Endometrial microvascular endothelial cells (primary cell): ENCODE results near the gene HNF1B. TPM values are rescaled to one million over a fixed set of nuclear protein-coding genes. Genes with fewer than 3 reads are reported as not detected.
"Not testable (repeated sequence)": the region's sequence is repeated elsewhere in the genome, so short reads cannot be mapped to it uniquely, and the experiment has no call there.

Source experiments
- in situ Hi-C: cut with HindIII; loops from 2 replicates; pipeline ENCODE4 v1.10.0; 2017; ENCODE audit warnings: low sequenced_read_pairs, low pct_unique_long_range_greater_than_20kb; ENCODE audit errors: inconsistent ontology term
- total RNA-seq: library from RNA; depleted of rRNA; stranded (reverse); fragments of >200 nt; gene quantifications from one replicate; pipeline ENCODE4 v1.2.3, GENCODE V29; 2015; ENCODE audit errors: inconsistent ontology term

Gene HNF1B
- total RNA-seq: not detected

- in situ Hi-C loops: no loop called here
These were observed at the start of gene HNF1B for GRCh38 chr17:37744961-37745800. HNF1B (minus strand) TSS chr17:37745059; CDS start chr17:37744884, 175 bp downstream.

- in situ Hi-C loops: no loop called here
These were observed 47.9 kb upstream of the HNF1B start for GRCh38 chr17:37792787-37793186.

DNA sequence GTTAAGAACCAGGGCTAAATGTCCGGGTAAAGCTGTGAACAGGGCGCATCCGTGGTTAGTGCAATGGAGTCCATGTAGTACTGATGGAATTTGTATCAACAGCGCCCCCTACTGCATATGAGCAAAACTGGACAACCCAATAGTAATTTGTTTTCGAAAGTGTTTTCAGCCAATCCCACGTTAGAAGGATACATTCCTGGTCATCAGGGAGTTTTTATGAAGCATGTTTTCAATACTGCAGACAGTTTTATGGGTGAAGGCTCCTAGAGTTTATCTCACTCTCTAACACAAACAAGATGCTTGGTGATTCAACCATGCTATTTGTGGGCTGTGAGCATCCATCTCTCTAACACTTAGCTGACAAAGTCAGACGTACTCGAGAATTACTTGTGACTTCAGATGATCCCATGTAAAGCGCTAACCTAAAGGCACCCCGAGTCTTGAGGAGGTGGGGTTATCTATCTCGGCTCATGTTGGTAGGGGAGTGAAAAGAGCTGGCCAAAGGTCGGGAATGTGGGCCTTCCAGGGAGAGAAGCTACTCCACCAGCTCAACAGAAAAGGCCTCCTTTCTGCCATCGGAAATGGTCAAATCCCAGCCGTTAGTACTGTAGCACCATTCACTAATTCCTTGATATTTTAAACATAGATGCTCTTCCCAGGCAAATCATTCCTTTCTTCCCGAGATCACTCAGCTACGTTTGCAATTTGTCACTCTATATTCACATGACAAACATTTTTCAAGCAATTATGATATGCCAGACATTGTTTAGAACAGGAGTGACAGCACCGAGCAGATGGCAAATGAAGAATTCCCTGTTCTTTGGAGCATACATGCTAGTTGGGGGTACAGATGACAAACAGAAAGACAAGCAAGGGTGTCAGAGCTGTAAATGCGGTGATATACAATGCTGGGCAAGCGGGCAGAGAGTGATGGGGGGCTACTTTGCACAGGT, 46.9 kb upstream of the HNF1B start:
- in situ Hi-C loops: no loop called here

DNA sequence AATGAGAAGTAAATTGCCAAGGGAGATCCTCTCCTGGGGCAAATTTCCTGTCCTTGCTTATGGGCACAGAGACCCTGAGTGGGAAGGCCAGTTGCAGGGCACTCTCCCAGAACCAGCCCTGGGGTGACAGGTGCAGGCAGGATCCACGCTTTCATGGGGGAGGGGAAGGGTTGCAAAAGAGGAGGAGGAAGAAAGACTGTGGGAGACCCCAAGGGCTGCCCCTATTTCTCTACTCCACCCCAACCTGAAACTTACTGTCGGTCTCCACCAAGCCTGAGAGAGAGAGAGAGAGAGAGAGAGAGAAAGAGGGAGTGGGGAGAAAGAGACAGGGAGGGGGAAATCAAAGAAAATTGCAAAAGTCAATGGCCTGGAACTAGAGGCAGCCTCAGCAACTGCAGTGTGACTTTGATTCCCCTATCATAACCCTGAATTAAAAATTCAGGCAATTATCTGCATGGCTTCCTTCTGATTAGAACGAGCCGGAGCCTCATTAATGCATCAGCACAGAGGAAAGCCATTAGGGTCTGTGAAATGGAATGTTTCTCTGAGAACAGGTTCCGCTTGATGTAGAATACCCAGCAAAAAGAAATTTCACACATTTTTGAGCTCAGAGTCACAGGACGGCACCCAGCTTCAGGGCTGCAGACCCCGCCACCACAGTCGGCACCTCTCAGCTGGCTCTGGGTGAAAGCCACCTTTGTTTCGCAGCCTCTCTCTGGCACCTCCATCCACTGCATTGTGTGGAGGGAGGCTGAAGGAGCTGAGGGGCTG, 45.1 kb upstream of the HNF1B start:
- in situ Hi-C loops: no loop called here

GRCh38 chr17:37789021-37789565, 44.2 kb upstream of the HNF1B start:
- in situ Hi-C loops: no loop called here

GRCh38 chr17:37788526-37788925, 43.7 kb upstream of the HNF1B start:
- in situ Hi-C loops: no loop called here

- in situ Hi-C loops: no loop called here
These were observed 42.3 kb upstream of the HNF1B start for GRCh38 chr17:37787055-37787757.

DNA sequence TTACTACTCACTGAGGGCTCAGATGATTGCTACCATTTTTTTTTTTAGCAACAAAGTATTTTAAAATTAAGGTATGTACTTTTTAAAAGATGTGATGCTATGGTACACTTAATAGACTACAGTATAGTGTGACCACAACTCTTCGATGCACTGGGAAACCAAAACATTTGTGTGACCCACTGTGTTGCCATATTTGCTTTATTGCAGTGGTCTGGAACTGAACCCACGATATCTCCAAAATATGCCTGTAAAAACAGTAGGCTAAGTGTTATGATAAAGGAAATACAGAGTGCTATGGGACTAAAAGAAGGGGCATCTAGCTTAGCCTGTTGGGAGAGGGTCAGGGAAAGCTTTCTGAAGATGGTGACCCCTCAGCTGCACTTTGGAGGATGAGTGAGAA, 41.6 kb upstream of the HNF1B start:
- in situ Hi-C loops: no loop called here

DNA sequence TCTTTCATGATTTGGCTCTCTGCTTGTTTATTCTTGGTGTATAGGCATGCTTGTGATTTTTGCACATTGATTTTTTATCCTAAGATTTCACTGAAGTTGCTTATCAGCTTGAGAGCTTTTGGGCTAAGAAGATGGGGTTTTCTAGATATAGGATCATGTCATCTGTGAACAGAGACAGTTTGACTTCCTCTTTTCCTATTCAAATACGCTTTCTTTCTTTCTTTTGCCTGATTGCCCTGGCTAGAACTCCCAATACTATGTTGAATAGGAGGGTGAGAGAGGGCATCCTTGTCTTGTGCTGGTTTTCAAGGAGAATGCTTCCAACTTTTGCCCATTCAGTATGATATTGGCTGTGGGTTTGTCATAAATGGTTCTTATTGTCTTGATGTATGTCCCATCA, 37.6 kb upstream of the HNF1B start:
- in situ Hi-C loops: not testable (repeated sequence)

GRCh38 chr17:37781451-37781850, 36.6 kb upstream of the HNF1B start:
- in situ Hi-C loops: no loop called here

GRCh38 chr17:37779554-37779953, 34.7 kb upstream of the HNF1B start:
- in situ Hi-C loops: no loop called here

- in situ Hi-C loops: no loop called here
These were observed 29.6 kb upstream of the HNF1B start for GRCh38 chr17:37774504-37774903.

- in situ Hi-C loops: no loop called here
These were observed 28.1 kb upstream of the HNF1B start for GRCh38 chr17:37772982-37773381.

GRCh38 chr17:37770631-37771518, 26.0 kb upstream of the HNF1B start:
- in situ Hi-C loops: no loop called here

DNA sequence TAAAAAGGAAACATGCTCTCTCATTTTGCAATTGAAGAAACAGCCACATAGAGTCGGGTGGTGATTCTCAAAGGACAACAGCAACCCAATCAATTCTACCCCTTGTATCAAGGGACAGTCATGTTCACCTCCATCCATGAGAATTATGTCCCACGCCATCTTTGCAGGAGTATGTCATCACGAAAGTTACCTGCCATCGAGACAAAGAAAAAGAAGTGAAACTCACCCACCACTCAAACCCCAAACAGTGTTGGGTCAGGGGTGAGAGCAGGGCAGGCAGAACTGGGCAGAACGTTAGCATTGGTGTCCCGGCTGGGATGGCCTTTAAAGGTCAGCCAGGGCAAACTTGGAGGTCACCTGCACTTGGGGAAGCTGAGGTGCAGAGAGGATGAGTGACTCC, 24.2 kb upstream of the HNF1B start:
- in situ Hi-C loops: no loop called here

DNA sequence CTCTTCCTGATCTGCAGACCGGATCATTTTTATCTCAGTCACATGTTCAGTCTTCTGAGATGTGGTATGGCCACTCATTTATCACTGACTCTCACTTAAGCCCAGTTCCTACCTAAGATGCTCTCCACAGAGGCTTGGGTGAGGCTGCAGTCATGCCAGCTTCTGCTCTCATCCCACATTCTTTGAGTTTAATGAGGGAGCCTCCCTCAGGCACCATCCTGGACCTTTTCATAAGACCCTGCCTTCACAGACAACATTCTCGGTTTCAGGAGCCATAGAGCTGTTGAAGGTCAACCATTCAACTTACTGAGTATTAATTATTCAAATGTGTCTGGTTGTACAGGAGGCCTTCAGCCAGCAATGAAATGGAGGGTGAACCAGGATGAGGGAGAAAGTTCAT, 23.6 kb upstream of the HNF1B start:
- in situ Hi-C loops: no loop called here

- in situ Hi-C loops: no loop called here
These were observed 22.1 kb upstream of the HNF1B start for GRCh38 chr17:37766971-37767370.
